Measurements from ENCODE around the gene CACNB2.

The CACNB2 gene

DNA sequence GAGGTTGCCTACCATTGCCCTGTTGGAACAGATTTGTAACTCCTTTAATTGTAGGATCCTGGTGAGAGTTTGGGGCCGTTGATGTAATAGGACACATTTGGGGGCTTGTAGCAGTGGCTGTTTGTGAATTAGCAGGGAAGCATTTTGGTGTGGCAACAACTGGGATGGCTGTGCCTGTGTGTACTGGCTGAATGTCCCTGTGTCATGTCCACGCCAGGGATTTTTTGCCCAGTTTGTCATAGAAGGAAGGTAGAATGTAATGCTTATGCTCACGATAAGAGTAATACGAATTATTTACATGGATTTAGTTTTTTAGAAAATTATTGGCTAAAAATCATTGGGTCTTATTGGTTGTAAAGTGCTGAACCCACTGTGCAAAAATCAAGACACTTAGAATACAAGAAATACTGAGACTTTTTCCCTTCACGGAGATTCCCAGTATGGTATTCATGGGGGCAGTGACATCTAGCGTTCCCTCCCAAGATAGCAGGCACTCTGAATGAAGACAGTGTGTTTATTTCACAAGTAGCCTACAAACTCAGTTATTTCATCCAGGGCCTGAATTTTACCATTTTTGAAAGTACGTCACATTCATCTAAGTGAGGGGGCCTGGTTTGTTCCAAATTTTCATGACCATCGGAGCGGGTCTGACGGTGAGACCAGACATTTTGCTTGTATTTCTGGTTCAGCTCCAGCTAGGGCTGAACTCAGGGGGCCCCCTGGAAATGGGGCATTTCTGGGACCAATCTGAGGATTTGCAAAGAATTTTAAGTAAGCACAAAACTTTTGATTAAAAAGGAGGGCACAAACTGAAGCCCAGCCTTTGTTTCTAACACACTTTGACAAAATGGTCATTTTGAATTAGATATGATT lies 74.7 kb downstream of the CACNB2 start:
- TF ChIP-seq SP1 (IDR thresholded peaks at IDR 0.05): no peak
- no peak for TF ChIP-seq ARNT (IDR thresholded peaks at IDR 0.05)
- TF ChIP-seq ELF4 (IDR thresholded peaks at IDR 0.05): no peak
- TF ChIP-seq L3MBTL2 (conservative IDR thresholded peaks at IDR 0.05): no peak
- no peak for TF ChIP-seq HDGF (IDR thresholded peaks at IDR 0.05; ENCODE audit: borderline replicate concordance)
- TF ChIP-seq CTBP1 (IDR thresholded peaks at IDR 0.05; ENCODE audit: borderline replicate concordance): no peak
- no peak for TF ChIP-seq BHLHE40 (IDR thresholded peaks at IDR 0.05; ENCODE audit: borderline replicate concordance)
- TF ChIP-seq, protein P1, sequence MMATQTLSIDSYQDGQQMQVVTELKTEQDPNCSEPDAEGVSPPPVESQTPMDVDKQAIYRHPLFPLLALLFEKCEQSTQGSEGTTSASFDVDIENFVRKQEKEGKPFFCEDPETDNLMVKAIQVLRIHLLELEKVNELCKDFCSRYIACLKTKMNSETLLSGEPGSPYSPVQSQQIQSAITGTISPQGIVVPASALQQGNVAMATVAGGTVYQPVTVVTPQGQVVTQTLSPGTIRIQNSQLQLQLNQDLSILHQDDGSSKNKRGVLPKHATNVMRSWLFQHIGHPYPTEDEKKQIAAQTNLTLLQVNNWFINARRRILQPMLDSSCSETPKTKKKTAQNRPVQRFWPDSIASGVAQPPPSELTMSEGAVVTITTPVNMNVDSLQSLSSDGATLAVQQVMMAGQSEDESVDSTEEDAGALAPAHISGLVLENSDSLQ (IDR thresholded peaks at IDR 0.05): no peak
- TF ChIP-seq FOXA1 (IDR thresholded peaks at IDR 0.05): no peak
- TF ChIP-seq FOXK2 (IDR thresholded peaks at IDR 0.05): no peak
- TF ChIP-seq ZNF384 (IDR thresholded peaks at IDR 0.05): no peak
- no peak for TF ChIP-seq NFRKB (IDR thresholded peaks at IDR 0.05)
- TF ChIP-seq SUZ12 (IDR thresholded peaks at IDR 0.05): no peak
- no peak for TF ChIP-seq TARDBP (IDR thresholded peaks at IDR 0.05)
- no peak for TF ChIP-seq FOXM1 (IDR thresholded peaks at IDR 0.05; ENCODE audit: borderline replicate concordance)
- DNase-seq (ENCODE audit: extremely low spot score): peak; percentile 55
- ChIA-PET POLR2A (no interaction called here), CTCF (no interaction called here)

DNA sequence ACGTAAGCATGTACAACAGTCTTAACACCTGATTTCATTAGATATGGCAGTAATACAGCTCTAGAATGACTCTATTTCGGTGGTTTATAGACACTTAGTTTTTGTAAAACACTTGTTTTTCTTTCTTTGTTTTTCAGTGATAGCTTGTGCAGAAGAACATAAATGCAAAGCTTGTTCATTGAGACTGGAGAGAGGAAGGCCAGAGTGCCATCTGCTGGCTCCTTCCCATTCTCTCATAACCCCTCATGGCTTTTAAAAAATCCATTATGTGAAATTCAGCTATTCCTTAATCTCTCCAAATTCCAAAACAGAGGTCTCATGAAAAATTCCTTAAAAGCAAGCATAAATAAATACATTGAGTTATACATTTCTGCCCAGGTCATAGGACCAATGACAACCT lies 76.3 kb downstream of the CACNB2 start:
- ChIA-PET POLR2A (no interaction called here), CTCF (interaction anchor here (0.9 to 1.1 kb wide), 3 partner anchors 22 to 610 kb away, joined by 3 read pairs; no protein-coding TSS in a partner anchor)
- DNase-seq (ENCODE audit: extremely low spot score): no peak
- TF ChIP-seq FOXA1 (IDR thresholded peaks at IDR 0.05): no peak
- TF ChIP-seq SP1 (IDR thresholded peaks at IDR 0.05): no peak
- no peak for TF ChIP-seq ELF4 (IDR thresholded peaks at IDR 0.05)
- no peak for TF ChIP-seq BHLHE40 (IDR thresholded peaks at IDR 0.05; ENCODE audit: borderline replicate concordance)
- TF ChIP-seq HDGF (IDR thresholded peaks at IDR 0.05; ENCODE audit: borderline replicate concordance): no peak
- no peak for TF ChIP-seq LEF1 (IDR thresholded peaks at IDR 0.05; ENCODE audit: borderline replicate concordance)

DNA sequence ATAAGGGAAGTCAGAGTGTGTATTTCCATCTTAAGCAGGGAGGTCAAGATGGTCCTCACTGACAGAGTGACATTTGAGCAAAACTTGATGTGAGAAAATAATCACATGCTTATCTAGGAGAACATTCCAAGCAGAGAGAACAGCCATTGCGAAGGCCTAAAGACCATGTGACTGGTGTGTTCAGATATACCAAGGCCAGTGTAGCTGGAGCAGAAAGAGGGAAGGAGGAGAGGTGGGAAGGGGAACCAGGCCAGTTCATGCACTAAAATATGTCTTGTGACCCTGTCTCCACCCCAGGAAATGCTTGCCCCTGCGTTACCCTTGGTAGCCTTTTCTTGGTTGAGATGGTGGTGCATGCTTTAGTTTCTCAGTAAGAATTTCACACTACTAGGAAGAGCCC lies 77.4 kb downstream of the CACNB2 start:
- CTCF ChIA-PET: no interaction called here
- TF ChIP-seq, protein P1 (IDR thresholded peaks at IDR 0.05): no peak
- no peak for TF ChIP-seq HDGF (IDR thresholded peaks at IDR 0.05; ENCODE audit: borderline replicate concordance)
- TF ChIP-seq ELF4 (IDR thresholded peaks at IDR 0.05): no peak
- no peak for TF ChIP-seq ARNT (IDR thresholded peaks at IDR 0.05)
- TF ChIP-seq TARDBP (IDR thresholded peaks at IDR 0.05): no peak
- TF ChIP-seq ZNF384 (IDR thresholded peaks at IDR 0.05): no peak
- no peak for TF ChIP-seq NFRKB (IDR thresholded peaks at IDR 0.05)
- no peak for TF ChIP-seq SP1 (IDR thresholded peaks at IDR 0.05)
- TF ChIP-seq FOXA1 (IDR thresholded peaks at IDR 0.05): no peak
- TF ChIP-seq FOXM1 (IDR thresholded peaks at IDR 0.05; ENCODE audit: borderline replicate concordance): no peak
- TF ChIP-seq L3MBTL2 (conservative IDR thresholded peaks at IDR 0.05): no peak
- no peak for TF ChIP-seq SUZ12 (IDR thresholded peaks at IDR 0.05)
- TF ChIP-seq LEF1 (IDR thresholded peaks at IDR 0.05; ENCODE audit: borderline replicate concordance): no peak
- no peak for TF ChIP-seq BHLHE40 (IDR thresholded peaks at IDR 0.05; ENCODE audit: borderline replicate concordance)
- no peak for TF ChIP-seq CTBP1 (IDR thresholded peaks at IDR 0.05; ENCODE audit: borderline replicate concordance)
- POLR2A ChIA-PET: no interaction called here

DNA sequence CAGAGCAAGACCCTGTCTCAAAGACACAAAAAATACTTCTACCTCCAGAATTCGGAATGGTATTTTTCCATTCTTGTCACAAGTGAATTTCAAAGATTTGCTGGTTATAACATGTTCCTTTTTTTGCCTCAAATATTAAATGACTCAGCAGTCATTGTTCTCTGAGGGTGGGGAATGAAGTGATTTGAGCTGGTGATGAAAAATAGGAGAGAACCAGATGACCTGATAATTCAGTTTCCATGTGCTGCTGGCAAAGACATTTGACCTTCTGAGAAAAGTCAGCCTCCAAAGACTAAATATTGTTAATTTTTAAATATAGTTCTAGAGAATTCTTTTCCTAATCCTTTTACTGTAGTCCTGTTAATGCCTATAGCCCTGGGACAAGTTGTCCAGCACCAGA lies 78.9 kb downstream of the CACNB2 start:
- no peak for DNase-seq (ENCODE audit: extremely low spot score)
- ChIA-PET CTCF (no interaction called here), POLR2A (no interaction called here)
- no peak for TF ChIP-seq BHLHE40 (IDR thresholded peaks at IDR 0.05; ENCODE audit: borderline replicate concordance)
- no peak for TF ChIP-seq L3MBTL2 (conservative IDR thresholded peaks at IDR 0.05)
- no peak for TF ChIP-seq CTBP1 (IDR thresholded peaks at IDR 0.05; ENCODE audit: borderline replicate concordance)
- TF ChIP-seq FOXM1 (IDR thresholded peaks at IDR 0.05; ENCODE audit: borderline replicate concordance): no peak
- no peak for TF ChIP-seq FOXA1 (IDR thresholded peaks at IDR 0.05)
- no peak for TF ChIP-seq NFRKB (IDR thresholded peaks at IDR 0.05)
- TF ChIP-seq TARDBP (IDR thresholded peaks at IDR 0.05): no peak
- TF ChIP-seq HDGF (IDR thresholded peaks at IDR 0.05; ENCODE audit: borderline replicate concordance): no peak
- TF ChIP-seq SP1 (IDR thresholded peaks at IDR 0.05): no peak
- no peak for TF ChIP-seq ZNF384 (IDR thresholded peaks at IDR 0.05)
- no peak for TF ChIP-seq ELF4 (IDR thresholded peaks at IDR 0.05)
- TF ChIP-seq, protein P1 (IDR thresholded peaks at IDR 0.05): no peak
- TF ChIP-seq SUZ12 (IDR thresholded peaks at IDR 0.05): no peak
- TF ChIP-seq ARNT (IDR thresholded peaks at IDR 0.05): no peak
- no peak for TF ChIP-seq LEF1 (IDR thresholded peaks at IDR 0.05; ENCODE audit: borderline replicate concordance)
- no peak for TF ChIP-seq FOXK2 (IDR thresholded peaks at IDR 0.05)

More for the DNA sequence above, 77.4 kb downstream of the CACNB2 start:
- no peak for DNase-seq (ENCODE audit: extremely low spot score)

DNA sequence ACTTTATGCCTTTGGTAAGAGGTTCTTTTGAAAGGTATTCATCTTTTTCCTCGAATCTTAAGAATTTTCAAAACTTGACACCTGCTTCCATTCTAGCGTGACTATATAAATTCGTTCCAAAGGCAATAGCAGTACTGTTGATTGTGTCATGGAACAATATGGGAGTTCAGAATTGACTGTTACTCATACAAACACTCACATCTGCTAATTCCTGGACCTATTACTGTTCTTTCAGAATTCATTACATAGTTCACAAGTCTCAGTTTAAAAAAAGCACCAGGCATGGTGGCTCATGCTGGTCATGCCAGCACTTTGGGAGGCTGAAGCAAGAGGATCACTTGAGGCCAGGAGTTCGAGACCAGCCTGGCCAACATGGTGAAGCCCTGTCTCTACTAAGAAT lies 80.9 kb downstream of the CACNB2 start:
- TF ChIP-seq SUZ12 (IDR thresholded peaks at IDR 0.05) (no peak), FOXA1 (IDR thresholded peaks at IDR 0.05) (no peak), LEF1 (IDR thresholded peaks at IDR 0.05; ENCODE audit: borderline replicate concordance) (no peak), TARDBP (IDR thresholded peaks at IDR 0.05) (no peak), ELF4 (IDR thresholded peaks at IDR 0.05) (no peak), HDGF (IDR thresholded peaks at IDR 0.05; ENCODE audit: borderline replicate concordance) (no peak), ARNT (IDR thresholded peaks at IDR 0.05) (no peak), FOXK2 (IDR thresholded peaks at IDR 0.05) (no peak), BHLHE40 (IDR thresholded peaks at IDR 0.05; ENCODE audit: borderline replicate concordance) (no peak), FOXM1 (IDR thresholded peaks at IDR 0.05; ENCODE audit: borderline replicate concordance) (no peak), SP1 (IDR thresholded peaks at IDR 0.05) (no peak), NFRKB (IDR thresholded peaks at IDR 0.05) (no peak), L3MBTL2 (conservative IDR thresholded peaks at IDR 0.05) (no peak), ZNF384 (IDR thresholded peaks at IDR 0.05) (no peak), CTBP1 (IDR thresholded peaks at IDR 0.05; ENCODE audit: borderline replicate concordance) (no peak)
- TF ChIP-seq, protein P1 (IDR thresholded peaks at IDR 0.05): no peak
- ChIA-PET CTCF (no interaction called here), POLR2A (no interaction called here)
- DNase-seq (ENCODE audit: extremely low spot score): no peak
